Coronary artery (tissue), 2 donors: ENCODE results near the gene BATF2.
"Not testable (repeated sequence)": the region's sequence is repeated elsewhere in the genome, so short reads cannot be mapped to it uniquely, and the experiment has no call there.

Source experiments
- DNase-seq: peaks from one replicate; pipeline ENCODE4 v3.0.0-alpha.2; 2017; ENCODE audit warnings: low spot score
- H3K27ac ChIP-seq, 2 donors: fragments of 200-600 bp; sonication (generic); one replicate each; pipeline ENCODE4 v1.5.1; 2016 to 2019
- H3K4me3 ChIP-seq: fragments of 200-600 bp; sonication (generic); 2 replicates; pipeline ENCODE4 v1.5.1; 2016; ENCODE audit warnings: mild to moderate bottlenecking, moderate library complexity
- TF ChIP-seq, protein P1 (sequence below): fragments of 200-600 bp; sonication (generic); IDR thresholded peaks from one replicate; pipeline ENCODE4 v1.5.1; 2019; ENCODE audit warnings: antibody characterized with exemption

BATF2 gene

DNA sequence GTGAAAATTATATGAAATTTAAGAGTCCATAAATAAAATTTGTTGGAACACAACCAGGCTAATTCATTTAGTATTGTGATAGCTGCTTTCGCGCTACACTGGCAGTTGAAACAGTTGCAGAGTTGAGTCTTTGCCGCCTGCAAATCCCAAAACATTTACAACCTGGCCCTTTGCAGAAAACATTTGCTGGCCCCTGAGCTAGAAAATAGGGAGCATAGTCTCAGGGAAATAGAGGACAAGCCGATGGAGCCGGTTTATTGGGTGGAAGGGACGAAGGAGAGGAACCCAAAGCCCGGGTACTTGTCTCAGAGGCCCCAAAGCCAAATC is 43.7 kb upstream of the BATF2 start:
- Histone ChIP-seq H3K4me3 (peak overlapping the region; percentile 97), H3K27ac (peak overlapping the region; percentile 53 to 98)
- TF ChIP-seq, protein P1, sequence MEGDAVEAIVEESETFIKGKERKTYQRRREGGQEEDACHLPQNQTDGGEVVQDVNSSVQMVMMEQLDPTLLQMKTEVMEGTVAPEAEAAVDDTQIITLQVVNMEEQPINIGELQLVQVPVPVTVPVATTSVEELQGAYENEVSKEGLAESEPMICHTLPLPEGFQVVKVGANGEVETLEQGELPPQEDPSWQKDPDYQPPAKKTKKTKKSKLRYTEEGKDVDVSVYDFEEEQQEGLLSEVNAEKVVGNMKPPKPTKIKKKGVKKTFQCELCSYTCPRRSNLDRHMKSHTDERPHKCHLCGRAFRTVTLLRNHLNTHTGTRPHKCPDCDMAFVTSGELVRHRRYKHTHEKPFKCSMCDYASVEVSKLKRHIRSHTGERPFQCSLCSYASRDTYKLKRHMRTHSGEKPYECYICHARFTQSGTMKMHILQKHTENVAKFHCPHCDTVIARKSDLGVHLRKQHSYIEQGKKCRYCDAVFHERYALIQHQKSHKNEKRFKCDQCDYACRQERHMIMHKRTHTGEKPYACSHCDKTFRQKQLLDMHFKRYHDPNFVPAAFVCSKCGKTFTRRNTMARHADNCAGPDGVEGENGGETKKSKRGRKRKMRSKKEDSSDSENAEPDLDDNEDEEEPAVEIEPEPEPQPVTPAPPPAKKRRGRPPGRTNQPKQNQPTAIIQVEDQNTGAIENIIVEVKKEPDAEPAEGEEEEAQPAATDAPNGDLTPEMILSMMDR, result no peak
- DNase-seq, result no peak

DNA sequence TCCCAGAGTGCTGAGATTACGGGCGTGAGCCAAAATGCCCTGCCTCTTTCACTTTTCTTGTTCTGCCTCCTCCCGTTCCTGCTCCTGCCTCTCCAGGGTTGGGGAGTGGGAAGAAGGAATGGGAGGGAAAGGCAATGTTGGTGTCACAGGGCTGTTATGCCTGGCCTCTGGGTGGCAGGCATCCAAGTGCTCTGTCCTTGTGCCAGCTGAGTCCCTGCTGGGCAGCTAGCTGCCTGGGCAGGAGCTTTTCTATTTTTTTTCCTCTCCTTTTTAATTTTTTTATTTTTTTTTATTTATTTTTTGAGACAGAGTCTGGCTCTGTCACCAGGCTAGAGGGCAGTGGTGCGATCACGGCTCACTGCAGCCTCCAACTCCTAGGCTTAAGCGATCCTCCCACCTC is 40.2 kb upstream of the BATF2 start:
- TF ChIP-seq, protein P1, result no peak
- no peak for DNase-seq
- H3K27ac ChIP-seq, result peak overlapping the region in 1 of 2 donors; percentile 43

GRCh38 chr11:65035579-65035978 is 38.8 kb upstream of the BATF2 start:
- DNase-seq, result no peak
- TF ChIP-seq, protein P1, result no peak
- Histone ChIP-seq H3K4me3 (no peak overlapping the region), H3K27ac (no peak overlapping the region)

More for the DNA sequence above, 40.2 kb upstream of the BATF2 start:
- H3K4me3 ChIP-seq, result no peak overlapping the region

DNA sequence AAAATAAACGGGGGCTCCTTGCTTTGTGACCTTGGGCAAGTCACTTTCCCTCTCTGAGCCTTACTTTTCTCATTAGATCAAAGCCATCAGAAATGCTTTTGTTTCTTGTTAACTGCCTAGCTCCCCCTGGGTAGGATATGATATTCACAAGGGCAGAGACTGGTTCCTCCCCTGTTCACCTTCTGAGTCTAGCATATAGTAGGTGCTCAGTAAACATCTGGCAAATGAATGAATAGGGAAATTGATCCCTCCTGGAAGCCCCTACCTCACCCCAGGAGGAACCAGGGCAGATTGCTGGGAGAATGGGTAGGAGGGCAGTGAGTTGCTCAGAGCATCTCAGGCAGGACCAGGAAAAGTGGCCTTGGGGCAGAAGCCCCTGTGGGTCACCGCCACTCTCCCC is 37.7 kb upstream of the BATF2 start:
- Histone ChIP-seq H3K27ac (no peak overlapping the region), H3K4me3 (no peak overlapping the region)
- TF ChIP-seq, protein P1, result no peak
- no peak for DNase-seq

DNA sequence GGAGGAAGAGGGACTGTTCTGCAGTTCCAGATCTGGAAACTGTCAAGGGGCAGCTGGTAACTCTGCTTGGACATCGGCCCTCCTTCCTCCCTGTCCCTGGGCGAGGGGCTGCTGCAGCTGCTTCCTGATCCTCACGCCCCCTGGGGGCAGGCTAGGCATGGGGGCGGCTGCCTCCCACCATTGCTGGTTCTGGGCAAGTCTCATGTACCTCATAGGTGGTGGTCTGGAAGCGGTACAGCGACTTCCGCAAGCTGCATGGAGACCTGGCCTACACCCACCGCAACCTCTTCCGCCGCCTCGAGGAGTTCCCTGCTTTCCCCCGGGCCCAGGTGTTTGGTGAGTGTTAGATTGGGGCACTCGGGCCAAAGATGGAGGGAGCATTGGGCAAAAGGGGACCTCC is 35.4 kb upstream of the BATF2 start:
- Histone ChIP-seq H3K4me3 (no peak overlapping the region), H3K27ac (no peak overlapping the region)
- TF ChIP-seq, protein P1, result no peak
- no peak for DNase-seq

DNA sequence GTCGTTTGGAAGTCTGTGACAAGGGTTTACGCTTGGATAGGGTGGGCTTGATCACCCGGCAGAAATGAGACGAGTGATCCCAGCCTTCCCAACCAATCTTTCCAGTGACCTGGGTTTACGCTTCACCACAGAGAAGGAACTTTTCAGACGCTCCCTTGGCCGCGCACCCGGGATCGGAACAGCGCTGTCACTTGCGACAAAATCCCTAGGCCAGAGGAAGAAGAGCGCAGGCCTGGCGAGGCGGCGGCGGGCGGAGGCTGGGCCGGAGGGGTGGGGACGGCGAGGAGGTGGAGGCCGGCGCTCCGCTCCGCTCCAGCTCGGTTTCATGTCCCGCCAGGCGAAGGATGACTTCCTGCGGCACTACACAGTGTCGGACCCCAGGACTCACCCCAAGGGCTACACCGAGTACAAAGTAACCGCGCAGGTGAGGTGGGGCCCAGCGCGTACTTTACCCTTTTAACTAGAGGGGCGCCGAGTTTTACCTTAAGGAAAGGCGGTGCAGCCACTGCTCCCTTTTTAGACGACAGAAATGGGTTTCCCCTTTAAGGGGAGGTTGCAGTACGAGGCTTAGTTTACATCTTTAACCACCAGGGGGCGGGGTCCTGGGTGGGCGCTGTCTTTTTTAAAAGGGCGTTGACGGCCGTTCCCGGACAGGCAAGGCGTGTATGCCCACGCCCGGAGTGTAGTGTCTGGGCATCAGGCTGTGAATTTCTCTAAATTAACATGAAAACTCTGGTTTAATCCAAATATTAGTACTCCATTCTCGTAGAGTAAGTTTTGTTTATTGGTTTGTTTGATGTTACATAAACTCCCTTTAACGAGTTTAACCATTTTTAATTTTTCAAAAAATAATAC is 30.7 kb upstream of the BATF2 start, which contains the start of gene SNX15:
SNX15 (plus strand) TSS at position 227 of the 855 bp plus-strand sequence; CDS start at position 326, 99 bp downstream.
- TF ChIP-seq, protein P1, result peak; percentile 70
- Histone ChIP-seq H3K27ac (peak within 1 kb of the TSS; percentile 74 to 92), H3K4me3 (peak within 1 kb of the TSS; percentile 84)
- DNase-seq, result peak; percentile 93

GRCh38 chr11:65026810-65027209 is 30.0 kb upstream of the BATF2 start:
- TF ChIP-seq, protein P1, result no peak

GRCh38 chr11:65023502-65023901 is 26.7 kb upstream of the BATF2 start:
- not testable (repeated sequence) for DNase-seq, H3K4me3 ChIP-seq, H3K27ac ChIP-seq

More at GRCh38 chr11:65026810-65027209, 30.0 kb upstream of the BATF2 start:
- no peak for DNase-seq
- Histone ChIP-seq H3K27ac (peak overlapping the region; percentile 74 to 92), H3K4me3 (peak overlapping the region; percentile 84)
